OCI-M2 (cell line): ENCODE data around the gene SLC2A9.

Experiments used
- DNase-seq: peaks from one replicate; lab custom pipeline; 2025; ENCODE audit not compliant: unreplicated experiment; lab: John Stamatoyannopoulos, UW

SLC2A9 gene

GRCh38 chr4:9894644-9895332, 126.5 kb downstream of the SLC2A9 start:
- DNase-seq: no peak

GRCh38 chr4:9893329-9894108, 127.8 kb downstream of the SLC2A9 start:
- DNase-seq: no peak

DNA sequence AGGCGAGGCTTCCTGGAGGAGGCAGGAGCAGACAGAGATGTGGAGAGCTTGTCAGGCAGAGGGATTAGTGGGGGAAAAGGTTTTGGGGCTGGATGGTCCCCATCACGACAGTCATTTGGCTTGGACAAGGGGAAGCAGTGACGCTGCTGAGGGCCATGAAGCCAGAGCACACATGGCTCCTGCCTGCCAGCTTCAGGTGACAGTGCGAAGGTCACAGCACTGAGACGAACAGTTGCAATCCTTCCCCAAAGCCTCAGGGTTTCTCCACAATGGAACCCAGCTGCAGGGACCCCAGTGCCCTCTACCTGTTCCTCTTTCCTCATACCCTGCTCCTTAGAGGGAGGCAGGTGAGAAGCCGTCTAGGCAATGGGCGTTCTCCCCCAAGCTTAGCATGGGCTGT, 129.6 kb downstream of the SLC2A9 start:
- DNase-seq: no peak

DNA sequence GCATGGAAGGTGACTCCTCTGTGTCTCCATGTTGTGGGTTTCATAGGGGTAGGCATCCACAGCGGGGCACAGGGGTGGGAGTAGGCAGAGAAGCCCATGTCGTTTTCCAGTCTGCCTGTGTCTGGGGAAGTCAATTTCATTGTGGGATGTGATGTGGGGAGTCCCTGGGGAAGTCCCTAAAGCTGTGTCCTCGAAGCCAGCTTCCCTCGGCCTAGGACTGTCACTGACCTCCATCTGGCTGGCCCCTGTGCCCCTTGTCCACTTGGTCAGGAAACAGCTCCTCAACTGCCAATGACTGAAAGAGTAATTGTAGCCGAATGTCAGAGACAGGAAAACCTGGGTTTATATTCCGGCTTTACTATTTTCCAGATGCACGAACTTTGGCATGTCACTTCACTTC, 130.2 kb downstream of the SLC2A9 start:
- no peak for DNase-seq

GRCh38 chr4:9889306-9889705, 132.0 kb downstream of the SLC2A9 start:
- no peak for DNase-seq

DNA sequence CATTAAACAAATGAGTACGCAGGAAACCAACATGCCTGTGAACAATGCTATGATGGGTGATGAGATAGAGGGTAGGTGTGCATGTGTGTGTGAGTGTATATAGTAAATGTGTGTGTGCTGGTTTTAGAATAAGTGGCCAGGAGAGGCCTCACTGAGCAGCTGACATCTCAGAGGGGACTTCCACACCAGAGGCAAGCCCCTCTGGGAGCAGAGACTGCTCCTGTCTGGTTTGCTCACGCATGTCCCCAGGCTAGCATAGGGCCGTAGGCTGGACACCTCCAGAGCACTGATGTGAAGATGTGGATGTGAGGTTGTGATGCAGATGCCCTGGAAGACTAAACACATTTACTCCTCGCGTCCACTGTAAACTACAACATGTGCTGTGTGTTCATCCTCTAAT, 135.3 kb downstream of the SLC2A9 start:
- no peak for DNase-seq

DNA sequence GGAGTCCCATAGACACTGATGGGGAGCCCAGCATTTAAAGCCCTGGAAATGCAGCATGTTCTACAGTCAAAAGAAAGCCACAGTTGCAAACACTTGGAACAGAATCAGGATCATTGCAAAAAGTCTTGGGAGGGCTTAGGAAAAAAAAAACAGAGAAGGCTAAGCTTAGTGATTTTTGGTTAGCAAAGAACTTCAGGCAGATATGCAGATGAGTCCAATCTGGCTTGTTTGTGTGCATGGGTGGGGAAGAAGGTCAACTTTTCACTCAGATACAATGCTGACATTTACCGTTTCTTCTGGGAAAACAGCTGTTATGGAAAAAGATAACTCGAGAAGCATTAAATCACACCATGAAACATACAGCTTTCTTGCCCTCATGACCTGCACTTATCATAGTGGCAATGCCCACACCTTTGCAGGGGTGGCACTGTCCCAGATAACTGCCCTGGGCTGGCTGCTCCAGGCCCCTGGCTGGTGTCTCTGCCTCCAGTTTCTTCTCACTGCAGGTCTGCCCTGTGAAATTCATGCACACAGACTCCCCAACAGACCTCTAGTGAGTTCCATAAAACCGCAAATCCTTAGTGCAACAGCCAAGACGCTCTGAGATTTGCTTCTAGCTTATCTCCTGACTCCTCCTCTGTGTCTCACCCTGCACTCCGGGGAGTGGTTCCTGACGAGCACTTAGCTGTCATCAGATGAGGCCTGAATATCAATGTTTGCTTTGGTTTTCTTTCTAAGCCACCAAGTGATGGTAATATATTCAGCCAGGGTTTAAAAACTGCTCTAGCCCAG, 140.7 kb downstream of the SLC2A9 start:
- DNase-seq: no peak

DNA sequence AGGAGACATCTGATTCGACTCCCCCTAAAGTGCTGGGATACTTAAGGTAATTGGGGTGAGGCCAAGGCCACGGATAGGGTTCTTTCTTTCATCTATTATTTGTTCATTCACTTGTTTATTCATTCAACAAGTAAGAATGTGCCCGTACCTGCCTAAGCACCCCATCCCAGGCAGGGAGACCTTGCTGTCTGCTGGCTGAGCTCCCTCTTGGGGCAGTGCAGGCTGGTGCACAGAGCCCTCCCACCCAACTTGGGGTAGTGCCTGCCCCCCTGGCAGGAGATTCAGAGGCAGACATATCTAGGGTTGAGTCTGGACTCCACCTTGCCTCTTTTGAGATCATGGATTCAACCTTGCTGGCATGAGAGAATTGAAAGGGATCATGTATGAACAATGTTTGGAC, 144.2 kb downstream of the SLC2A9 start:
- no peak for DNase-seq

DNA sequence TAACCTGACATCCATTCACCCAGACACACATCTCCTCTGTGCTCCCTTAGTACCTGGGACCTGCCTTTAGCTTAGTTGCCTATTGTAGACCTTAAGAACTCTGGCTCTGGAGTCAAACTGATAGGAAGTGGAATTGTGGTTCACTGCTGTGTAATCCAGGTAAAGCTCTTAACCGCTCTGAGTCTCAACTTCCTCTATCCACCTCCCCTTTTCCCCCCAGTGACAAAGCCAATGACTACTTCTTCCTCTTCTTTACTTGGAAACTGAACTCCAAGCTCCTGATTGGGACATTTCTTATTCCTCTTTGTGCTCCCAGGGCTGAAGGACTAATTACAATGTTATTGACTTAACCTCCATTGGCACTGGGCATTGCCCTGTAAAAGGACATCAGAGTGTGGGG, 145.8 kb downstream of the SLC2A9 start:
- no peak for DNase-seq

DNA sequence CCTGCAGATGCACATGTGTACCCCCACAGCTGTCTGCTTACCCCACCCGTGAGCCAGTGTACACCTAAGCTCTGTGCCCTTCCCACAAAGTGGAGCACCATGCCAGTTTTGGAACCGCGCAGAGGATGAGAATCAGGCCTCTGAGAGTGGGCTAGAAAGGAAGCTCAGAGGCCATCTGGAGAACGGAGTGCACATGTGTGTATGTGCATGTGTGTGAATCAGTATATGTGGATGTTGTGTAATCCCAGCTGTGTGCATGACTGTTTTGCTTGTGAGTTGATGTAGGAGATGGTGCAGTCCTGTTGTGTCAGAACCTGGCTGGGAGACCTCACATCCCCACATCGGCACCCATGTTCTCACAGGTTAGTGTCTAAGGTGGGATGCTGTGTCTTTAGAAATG, 146.9 kb downstream of the SLC2A9 start:
- no peak for DNase-seq

DNA sequence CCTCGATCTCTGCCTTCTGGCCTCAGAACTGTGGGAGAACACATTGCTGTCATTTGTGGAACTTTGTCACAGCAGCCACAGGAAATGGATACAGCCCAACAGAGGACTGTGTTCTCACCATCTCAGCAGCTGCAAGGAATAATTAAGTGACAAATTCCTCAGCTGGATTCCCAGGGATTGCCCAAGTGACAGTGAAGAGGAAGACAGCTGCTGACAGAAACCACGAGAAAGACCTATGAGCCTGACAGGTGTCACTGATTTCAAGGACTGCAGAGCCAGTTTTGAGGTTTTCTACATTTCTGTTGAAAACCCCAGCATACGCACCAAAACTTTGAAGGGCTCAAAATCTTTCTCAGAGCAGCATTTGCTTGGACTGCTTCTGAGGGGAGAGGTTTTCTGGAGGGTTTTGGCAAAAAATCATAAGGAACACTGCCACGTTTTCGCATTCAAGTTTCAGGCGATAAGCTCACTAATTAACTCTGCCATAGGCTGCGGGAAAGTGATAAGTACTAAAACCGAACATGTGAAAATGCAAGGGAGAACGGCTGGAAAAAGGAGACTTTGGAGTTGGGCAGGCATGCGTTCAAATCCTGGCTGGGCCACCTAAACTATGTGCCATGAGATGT, 151.0 kb downstream of the SLC2A9 start:
- DNase-seq: no peak

- no peak for DNase-seq
These were observed 153.4 kb downstream of the SLC2A9 start for GRCh38 chr4:9867751-9868425.

DNA sequence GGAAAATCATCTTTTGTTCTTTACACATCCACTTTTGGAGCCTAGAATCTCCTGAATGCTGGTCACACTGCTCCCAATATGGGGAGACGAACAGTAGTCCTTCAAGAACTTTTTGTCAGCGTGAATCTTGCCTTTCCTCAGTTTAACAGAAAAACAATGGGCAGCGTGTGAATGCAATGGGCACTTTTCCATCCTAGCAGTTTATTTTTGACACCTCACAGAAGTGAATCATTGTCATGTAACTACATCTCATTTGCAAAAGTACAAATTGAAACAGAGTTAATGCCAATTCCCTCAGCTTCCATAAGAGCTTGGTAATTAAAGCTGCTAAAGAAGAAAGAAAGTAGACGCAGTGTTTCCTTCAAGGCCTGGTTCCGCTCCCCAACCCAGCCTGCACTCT, 154.4 kb downstream of the SLC2A9 start:
- DNase-seq: no peak

GRCh38 chr4:9861561-9861960, 159.7 kb downstream of the SLC2A9 start:
- DNase-seq: no peak

DNA sequence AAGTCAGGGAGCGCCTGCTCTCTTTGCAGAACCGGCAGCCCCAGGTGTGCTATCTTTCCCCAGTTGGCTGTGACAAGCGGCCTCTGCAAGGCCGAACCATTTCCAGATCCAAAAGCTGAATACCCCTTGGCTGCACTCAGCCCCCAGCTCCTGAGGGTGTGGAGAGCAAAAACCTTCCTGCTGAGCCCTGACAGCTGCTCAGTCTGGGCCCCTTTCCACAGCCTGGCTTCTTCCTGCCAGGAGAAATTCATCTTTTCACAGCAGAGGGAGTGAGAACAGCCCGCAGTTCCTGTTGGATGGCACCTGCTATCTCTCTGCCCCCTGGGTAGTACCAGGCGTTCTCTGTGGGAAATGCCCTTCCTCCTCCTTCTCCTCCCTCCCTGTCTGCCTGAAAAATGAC, 161.5 kb downstream of the SLC2A9 start:
- no peak for DNase-seq

DNA sequence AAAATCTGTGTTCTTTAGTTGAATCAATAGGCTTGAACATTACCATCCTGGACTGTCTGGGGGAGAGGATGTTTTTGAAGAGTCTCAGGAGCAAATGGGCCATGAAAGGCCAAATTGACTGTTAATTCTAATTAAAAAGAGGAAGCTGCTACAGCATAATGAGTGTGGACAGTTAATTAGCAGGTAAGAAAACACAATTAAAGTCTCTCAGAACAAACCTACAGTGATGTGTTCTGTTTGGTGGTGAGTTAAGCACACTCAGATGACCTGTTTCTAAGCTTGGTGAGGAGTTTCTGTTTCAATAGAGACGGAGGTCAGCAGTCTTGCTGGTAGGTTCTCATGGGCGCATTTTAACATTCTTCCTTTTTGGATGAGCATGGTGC, 171.8 kb downstream of the SLC2A9 start:
- no peak for DNase-seq

DNA sequence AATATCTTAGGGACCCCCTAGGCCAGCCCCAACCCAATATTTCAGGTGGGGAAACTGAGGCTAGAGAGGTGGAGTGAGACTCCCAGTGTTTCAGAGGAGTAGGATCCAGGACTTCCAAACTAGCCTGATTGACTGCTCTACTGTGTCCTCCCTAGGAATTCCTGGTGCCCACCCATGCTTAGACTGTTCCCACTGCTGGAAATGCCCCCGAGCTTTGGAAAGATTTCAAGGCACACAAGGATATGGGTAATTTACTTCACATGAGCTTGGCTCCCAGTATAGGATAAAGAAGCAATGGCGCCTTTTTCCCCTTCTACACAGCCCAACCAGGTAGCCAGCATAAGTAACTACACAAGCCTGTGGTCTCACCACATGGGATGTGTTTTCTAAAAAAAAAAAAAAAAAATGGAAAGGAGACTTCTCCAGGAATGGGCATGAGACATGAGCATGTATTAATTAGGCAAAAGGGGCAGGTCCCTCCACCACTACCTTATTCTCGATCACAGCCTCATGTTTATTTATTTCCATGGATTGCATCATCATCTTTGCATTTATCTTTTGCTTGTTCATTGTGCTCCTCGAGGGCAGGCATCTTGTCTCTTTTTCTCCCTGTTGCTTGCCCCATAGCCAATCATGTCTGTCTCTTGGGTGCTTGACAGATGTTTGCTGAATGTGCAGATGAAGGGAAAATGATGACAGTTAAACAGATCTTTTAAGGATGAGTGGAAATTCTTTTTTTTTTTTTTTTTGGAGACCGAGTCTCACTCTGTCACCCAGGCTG, 173.1 kb downstream of the SLC2A9 start:
- no peak for DNase-seq

DNA sequence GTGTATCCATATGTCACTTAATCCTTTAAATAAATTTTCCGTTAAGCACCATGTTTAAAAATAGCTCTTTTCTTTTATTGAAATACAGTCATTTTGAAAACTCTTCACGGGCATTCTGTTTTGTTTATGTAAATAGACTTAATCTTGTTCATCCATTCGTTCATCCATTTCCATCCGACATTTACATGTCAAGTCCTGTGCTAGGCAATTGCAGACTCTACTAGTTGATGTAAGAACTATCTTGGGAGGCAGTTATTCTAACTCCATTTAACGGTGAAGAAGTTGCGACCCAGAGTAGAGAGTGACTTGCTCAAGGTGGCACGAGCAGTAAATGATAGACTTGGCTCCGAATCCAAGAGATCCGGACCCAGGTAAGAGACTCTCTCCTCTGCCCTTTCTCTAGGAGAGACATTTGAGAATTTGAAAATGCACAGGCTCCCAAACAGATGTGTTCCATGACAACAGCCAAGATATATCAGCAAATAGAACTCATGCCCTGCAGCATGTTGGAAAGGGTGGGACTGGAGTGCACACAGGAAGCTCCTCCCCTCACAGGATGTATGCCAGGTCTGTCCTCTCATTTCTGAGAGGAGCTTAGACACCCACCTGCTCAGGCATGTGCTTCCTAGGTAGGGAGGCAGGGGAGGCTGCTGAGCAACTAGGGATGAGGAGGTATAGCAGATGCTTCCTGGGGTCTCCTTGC, 175.4 kb downstream of the SLC2A9 start:
- no peak for DNase-seq

DNA sequence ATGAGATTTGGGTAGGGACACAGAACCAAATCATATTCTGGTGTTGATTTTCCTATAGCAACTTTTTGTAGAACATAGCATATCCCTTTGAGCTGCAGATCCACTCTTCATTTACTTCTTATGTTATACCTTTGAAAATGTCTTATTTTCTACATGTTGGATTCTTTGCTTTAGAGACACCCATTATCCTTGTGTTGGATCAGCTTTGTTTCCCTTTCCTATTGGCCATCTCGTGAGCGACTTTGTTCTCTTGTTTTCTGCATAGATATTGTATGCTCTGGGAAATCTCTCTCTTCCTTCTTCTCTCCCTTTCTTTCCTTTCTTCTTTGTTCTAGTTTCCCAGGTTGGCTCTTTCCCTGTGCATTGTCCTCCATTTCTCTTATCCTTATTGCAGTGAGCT, 180.2 kb downstream of the SLC2A9 start:
- DNase-seq: no peak

DNA sequence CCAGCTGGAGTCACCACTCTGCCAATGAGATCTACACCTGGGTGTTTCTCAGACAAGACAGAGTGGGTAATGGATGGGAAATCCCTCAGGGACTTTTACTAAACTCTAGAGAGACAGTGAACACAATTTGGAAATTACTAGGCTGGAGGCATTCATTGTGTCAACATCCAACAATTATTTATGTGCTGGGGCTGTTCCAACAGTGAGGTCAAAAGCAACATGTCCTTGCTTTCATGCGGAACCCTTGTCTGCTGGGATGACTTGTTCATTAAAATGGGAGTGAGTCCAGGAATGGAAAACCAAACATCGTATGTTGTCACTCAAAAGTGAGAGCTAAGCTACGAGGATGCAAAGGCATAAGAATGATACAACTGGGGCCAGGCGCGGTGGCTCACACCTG, 185.9 kb downstream of the SLC2A9 start:
- DNase-seq: no peak
